Stimulated activated memory B cell treated with anti-CD40 and anti-IgM and Interleukin-4, amounts not matched to agents 10 μg/mL and 1 μg/mL and 100 μg/mL, for 72 hours (primary cell): ENCODE data around the gene ATG16L1.

Source experiments
- ATAC-seq: fragments of 150-1000 bp; cut with Tn5 transposase; 2 replicates; pipeline ENCODE4 v1.10.0; 2021
- H3K27ac Mint-ChIP-seq: one replicate; pipeline ENCODE4 v1.8.0; 2022; ENCODE audit warnings: mild to moderate bottlenecking, mixed read lengths
- H3K27me3 Mint-ChIP-seq: one replicate; pipeline ENCODE4 v1.8.0; 2022; ENCODE audit warnings: mixed read lengths
- H3K36me3 Mint-ChIP-seq: one replicate; pipeline ENCODE4 v1.8.0; 2022; ENCODE audit warnings: mixed read lengths
- H3K4me1 Mint-ChIP-seq: one replicate; pipeline ENCODE4 v1.8.0; 2022; ENCODE audit warnings: mixed read lengths
- H3K4me3 Mint-ChIP-seq: one replicate; pipeline ENCODE4 v1.8.0; 2022; ENCODE audit warnings: mild to moderate bottlenecking, moderate library complexity, mixed read lengths
- H3K9me3 Mint-ChIP-seq: one replicate; pipeline ENCODE4 v1.8.0; 2022; ENCODE audit warnings: mixed read lengths

ATG16L1 gene

DNA sequence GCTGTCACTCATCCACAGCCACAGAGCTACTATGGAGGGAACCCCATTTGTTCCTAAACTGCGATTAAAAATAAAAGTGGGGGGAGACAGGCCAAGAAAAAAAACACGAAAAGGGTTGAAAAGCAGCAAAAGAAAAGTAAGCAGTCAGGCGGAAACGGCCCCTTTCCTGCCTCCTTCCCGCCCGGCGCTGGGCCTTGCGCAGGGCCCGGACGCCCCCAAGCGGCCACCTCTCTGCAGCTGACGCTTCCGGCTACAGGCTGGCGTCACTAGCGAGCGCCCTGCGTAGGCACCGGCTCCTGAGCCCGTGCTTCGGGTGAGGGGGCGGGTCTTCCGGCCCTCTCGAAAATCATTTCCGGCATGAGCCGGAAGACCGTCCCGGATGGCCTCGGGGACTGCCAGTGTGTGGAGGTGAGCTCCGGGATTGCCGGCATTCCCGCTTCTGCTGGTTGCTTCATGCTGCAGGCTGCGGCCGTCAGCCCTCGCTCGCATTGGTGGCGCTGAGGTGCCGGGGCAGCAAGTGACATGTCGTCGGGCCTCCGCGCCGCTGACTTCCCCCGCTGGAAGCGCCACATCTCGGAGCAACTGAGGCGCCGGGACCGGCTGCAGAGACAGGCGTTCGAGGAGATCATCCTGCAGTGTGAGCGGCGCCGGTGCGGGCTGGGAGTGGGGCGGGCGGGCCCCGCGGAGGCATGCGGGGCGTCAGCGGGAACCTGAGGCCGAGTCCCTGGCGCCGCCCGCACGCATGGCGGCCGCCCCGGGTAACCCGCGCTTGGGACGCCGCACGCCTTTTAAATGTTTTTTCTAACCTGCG, at the start of gene ATG16L1:
Gene ATG16L1, plus strand, starts transcription at position 368 of the 811 bp plus-strand sequence. Its CDS starts 155 bp downstream, at position 523.
- peak within 1 kb of the TSS; percentile 89 for H3K27ac Mint-ChIP-seq
- H3K9me3 Mint-ChIP-seq = no peaks in the 10 kb centered on the region
- peak within 1 kb of the TSS; percentile 91 for H3K4me3 Mint-ChIP-seq
- H3K36me3 Mint-ChIP-seq = peaks cover 5% of the 10 kb centered on the region
- peaks cover 41% of the 10 kb centered on the region for H3K4me1 Mint-ChIP-seq
- H3K27me3 Mint-ChIP-seq = no peaks in the 10 kb centered on the region
- ATAC-seq = peak; percentile 100

DNA sequence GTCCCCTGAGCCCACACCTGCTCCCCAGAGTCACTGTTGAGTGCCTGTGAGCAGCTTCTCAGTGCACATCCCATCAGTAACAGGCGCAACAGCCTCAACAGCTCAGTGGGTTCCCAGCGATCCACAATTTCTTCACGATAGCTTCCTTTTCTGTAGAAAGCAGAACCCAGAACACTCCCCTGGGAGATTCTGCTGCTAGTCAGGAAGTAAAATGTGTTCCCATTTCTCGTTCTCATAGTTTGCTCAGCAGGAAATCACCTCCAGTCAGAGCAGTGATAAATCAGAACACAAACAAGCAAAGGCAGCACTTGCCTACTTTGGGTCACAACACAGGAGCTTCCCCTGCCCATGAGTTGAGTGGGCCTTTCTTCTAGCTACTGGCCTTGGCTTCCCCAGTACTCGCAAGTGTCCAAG, 48.9 kb upstream of the ATG16L1 start:
- Mint-ChIP-seq H3K27me3 (no peaks in the 10 kb centered on the region), H3K4me1 (peaks cover 56% of the 10 kb centered on the region), H3K36me3 (peaks cover 68% of the 10 kb centered on the region), H3K9me3 (peaks cover 2% of the 10 kb centered on the region), H3K27ac (peak overlapping the region; percentile 80), H3K4me3 (peak overlapping the region; percentile 27)
- ATAC-seq = peak; percentile 74

DNA sequence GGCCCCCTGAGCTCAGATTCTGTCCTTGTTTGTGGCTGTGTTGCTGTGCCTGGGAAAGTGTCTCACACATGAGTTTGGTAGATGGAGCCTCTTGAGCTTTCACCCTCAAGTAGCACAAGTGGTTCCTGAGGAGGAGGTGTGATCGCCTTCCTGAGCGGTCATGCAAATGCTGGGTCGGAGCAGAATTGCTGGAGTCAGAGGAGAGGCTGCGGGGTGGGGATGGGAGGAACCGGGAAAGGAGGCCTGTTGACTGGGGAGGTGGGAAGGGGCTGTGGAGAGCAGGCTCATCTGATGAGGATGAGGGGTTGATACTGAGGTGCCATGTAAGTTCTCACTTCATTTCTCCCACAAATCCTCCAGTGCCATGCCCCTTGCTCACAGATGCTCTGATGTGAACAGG, 48.4 kb upstream of the ATG16L1 start:
- Mint-ChIP-seq H3K4me3 (peak overlapping the region; percentile 27), H3K4me1 (peaks cover 56% of the 10 kb centered on the region), H3K36me3 (peaks cover 68% of the 10 kb centered on the region), H3K27ac (peak overlapping the region; percentile 80), H3K9me3 (peaks cover 2% of the 10 kb centered on the region), H3K27me3 (no peaks in the 10 kb centered on the region)
- no peak for ATAC-seq

DNA sequence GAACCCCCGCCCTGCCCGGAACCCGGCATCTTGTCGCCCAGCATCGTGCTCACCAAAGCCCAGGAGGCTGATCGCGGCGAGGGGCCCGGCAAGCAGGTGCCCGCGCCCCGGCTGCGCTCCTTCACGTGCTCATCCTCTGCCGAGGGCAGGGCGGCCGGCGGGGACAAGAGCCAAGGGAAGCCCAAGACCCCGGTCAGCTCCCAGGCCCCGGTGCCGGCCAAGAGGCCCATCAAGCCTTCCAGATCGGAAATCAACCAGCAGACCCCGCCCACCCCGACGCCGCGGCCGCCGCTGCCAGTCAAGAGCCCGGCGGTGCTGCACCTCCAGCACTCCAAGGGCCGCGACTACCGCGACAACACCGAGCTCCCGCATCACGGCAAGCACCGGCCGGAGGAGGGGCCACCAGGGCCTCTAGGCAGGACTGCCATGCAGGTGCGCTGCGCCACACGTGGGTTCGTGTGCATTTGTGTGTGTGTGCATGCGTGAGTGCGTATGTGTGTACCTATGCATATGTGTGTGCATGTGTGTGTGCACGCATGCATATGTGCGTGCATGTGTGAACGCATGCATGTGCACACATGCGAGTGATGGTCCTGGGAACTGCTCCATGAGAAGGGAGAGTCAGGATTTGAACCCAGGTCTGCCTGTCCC, 47.1 kb upstream of the ATG16L1 start:
- Mint-ChIP-seq H3K27ac (no peak overlapping the region), H3K4me1 (peaks cover 63% of the 10 kb centered on the region), H3K9me3 (peaks cover 2% of the 10 kb centered on the region), H3K27me3 (no peaks in the 10 kb centered on the region), H3K4me3 (no peak overlapping the region), H3K36me3 (peaks cover 73% of the 10 kb centered on the region)
- no peak for ATAC-seq

DNA sequence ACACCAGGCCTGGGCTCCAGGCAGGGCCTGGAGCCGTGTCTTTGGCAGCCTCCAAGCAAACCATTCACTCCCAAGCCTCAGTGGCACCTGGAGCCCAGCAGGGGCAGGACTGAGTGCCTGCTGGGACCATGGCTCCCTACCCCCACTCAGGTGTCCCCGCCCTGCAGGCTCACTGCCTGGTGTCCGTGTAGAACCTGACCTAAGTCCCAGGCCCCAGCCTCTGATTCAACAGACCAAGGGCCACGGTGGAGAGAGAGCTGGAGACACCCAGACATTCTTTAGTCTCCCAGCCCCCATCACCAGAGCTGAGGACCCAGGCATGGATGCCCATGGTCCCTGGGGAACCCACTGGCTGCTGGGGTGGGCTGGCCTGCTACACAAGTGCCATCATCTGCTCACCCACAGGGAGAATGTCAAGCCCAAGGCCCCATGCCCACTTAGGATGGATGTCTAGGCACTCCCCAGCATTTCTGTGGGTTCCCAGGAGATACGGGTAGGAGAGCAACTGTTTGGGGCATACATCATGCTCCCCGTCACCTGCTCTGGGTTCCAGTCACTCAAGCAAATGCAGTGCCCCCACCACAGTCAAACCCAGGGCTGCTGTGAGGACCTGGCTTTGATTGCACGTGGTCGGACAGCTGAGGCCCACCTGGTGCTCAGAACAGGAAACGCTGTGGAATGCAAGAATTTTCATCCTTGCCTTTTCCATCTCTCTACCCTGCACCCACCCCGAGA, 42.9 kb upstream of the ATG16L1 start:
- no peaks in the 10 kb centered on the region for H3K9me3 Mint-ChIP-seq
- H3K36me3 Mint-ChIP-seq = peaks cover 52% of the 10 kb centered on the region
- ATAC-seq = no peak
- H3K4me1 Mint-ChIP-seq = peaks cover 29% of the 10 kb centered on the region
- no peak overlapping the region for H3K4me3 Mint-ChIP-seq
- H3K27ac Mint-ChIP-seq = peak overlapping the region; percentile 8
- H3K27me3 Mint-ChIP-seq = no peaks in the 10 kb centered on the region

DNA sequence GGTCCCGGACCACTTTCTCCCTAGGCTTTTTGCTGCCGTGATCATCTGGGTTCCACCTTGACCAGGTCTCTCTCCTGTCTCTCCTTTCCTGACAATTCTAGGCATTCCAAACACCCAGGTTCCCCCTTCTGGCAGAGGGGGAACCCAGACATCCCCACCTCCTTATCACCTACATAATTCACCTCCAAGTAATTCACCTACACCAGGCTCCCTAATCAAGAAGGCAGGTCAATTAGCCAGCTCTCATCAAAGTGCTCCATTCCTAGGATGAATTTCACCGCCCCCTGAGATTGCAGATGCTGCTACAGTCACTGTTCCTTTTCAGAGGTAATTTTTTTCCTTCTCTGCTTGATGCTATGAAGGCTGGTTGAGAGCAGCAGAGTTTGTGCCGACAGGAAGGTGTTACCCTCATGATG, 42.3 kb upstream of the ATG16L1 start:
- H3K27me3 Mint-ChIP-seq = no peaks in the 10 kb centered on the region
- peak overlapping the region; percentile 8 for H3K27ac Mint-ChIP-seq
- H3K36me3 Mint-ChIP-seq = peaks cover 46% of the 10 kb centered on the region

DNA sequence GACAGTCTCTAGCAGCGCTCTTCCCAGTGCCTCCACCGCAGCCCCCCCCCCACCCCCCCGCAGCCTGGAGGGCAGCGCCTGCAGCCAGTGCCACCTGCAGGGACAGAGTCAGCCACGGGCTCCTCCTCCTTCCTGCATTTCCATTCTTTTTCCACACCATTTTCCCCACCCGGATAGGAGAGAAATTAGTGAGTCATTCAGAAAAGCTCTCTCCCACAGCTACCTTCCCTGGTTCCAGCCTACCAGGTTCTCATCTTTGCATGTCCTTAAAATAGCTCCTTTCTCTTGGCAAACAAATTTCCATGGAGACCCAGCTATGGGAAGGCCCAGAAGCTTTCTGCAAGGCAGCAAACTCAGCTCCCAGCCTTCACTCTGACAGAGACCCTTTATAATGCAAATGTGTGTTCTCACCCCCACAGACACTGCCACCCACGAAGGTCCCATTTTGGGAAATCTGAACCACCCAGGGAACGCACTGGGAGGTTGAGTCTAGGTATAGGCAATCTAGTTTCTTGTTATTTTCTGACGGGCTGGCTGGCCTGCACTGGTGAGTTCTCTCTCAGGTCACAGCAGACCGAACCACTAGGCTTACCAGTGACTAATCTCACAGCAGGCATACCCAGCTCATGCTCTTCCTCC, 41.8 kb upstream of the ATG16L1 start:
- Mint-ChIP-seq H3K27ac (peak overlapping the region; percentile 8), H3K4me1 (peaks cover 29% of the 10 kb centered on the region), H3K27me3 (no peaks in the 10 kb centered on the region), H3K4me3 (no peak overlapping the region), H3K9me3 (no peaks in the 10 kb centered on the region), H3K36me3 (peaks cover 41% of the 10 kb centered on the region)
- peak; percentile 35 for ATAC-seq

More for the DNA sequence above, 42.3 kb upstream of the ATG16L1 start:
- Mint-ChIP-seq H3K4me3 (no peak overlapping the region), H3K9me3 (no peaks in the 10 kb centered on the region), H3K4me1 (peaks cover 29% of the 10 kb centered on the region)
- no peak for ATAC-seq

DNA sequence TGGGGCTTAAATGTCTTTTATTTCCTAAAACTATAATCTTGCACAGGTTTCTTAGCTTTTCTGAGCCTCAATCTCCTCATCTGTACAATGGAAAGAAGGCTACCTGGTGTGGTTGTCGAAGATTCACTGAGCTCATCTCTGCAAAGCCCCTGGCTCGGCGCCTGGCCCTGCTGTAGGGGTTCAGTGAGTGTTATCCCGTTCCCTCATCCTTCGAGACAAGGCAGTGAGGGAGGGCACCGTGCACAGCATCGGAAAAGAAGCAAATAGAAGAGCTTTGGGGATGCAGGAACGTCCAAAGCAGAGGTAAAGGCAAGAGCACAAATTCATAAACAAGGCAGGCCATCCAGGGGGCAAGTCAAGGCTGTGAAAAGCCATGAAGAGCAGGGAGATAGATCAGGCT, 41.2 kb upstream of the ATG16L1 start:
- Mint-ChIP-seq H3K27me3 (no peaks in the 10 kb centered on the region), H3K9me3 (no peaks in the 10 kb centered on the region), H3K36me3 (peaks cover 38% of the 10 kb centered on the region), H3K4me1 (peaks cover 29% of the 10 kb centered on the region), H3K4me3 (peak overlapping the region; percentile 24), H3K27ac (peak overlapping the region; percentile 8)
- ATAC-seq = no peak

DNA sequence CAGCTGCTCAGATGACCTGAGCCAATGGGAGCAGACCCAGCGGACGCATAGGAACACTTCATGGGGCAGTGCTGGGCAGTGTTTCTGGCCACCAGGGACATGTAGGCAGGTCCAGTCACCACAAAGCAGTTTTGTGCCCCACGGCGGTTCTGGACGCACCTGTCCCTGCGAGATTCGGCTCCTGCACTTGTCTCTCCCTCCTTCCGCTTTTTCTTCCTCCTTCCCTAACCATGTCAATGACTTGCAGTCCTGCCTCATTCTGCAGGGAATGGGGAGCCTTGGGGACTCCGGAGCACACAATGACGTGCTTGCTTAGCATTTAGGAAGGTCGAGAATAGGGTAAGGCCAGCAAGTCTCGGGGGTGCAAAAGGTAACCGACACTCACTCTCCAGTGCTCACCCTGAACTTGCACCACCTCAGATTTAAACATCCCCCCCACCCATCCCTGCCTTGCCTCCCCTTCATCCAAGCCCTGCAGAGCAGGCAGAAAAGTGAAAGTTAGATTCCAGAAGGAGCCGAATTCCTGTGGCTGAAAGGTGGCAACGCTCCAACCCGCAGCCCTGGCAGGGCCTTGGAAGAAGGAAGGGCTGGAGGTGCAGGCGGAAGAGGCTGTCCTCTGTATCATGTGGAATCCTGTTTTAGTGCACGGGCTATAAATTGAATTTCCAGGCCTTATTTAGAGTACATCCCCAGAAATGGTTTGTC, 40.5 kb upstream of the ATG16L1 start:
- Mint-ChIP-seq H3K4me1 (peaks cover 29% of the 10 kb centered on the region), H3K4me3 (no peak overlapping the region), H3K36me3 (peaks cover 38% of the 10 kb centered on the region), H3K9me3 (no peaks in the 10 kb centered on the region), H3K27me3 (no peaks in the 10 kb centered on the region), H3K27ac (peak overlapping the region; percentile 8)
- no peak for ATAC-seq

DNA sequence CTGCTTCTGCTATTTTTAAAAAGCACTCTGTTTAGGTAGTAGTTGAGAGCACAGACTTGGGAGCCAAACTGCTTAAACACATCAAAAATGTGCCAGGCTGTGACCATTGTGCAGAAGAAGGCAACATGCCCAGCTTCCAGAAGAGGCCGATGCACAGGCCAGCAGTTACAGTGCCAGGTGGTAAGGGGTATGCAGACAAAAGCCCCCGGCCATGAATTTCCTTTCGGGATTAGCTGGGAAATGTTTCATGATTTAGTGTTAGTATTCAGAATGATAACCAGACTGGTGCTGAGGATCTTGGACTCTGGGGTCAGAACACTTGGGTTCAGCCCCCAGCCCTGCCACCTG, 40.0 kb upstream of the ATG16L1 start:
- Mint-ChIP-seq H3K4me3 (no peak overlapping the region), H3K4me1 (peaks cover 29% of the 10 kb centered on the region), H3K27ac (no peak overlapping the region), H3K36me3 (peaks cover 38% of the 10 kb centered on the region), H3K9me3 (no peaks in the 10 kb centered on the region), H3K27me3 (no peaks in the 10 kb centered on the region)
- ATAC-seq = no peak

DNA sequence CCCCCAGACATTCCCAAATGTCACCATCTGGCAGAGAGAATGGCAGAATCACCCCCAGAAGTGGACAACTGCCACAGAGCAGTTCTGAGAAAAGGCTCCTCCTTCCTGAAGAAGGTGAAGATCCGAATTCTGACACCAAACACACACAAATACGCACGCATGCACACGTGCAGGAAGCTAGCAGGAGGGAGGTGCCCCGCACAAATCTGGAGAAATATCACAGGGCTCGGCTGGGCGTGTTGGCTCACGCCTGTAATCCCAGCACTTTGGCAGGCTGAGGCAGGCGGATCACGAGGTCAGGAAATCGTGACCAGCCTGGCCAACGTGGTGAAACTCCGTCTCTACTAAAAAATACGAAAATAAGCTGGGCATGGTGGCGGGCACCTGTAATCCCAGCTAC, 38.5 kb upstream of the ATG16L1 start:
- Mint-ChIP-seq H3K4me3 (no peak overlapping the region), H3K9me3 (no peaks in the 10 kb centered on the region), H3K27me3 (no peaks in the 10 kb centered on the region), H3K36me3 (peaks cover 27% of the 10 kb centered on the region), H3K27ac (no peak overlapping the region), H3K4me1 (peaks cover 17% of the 10 kb centered on the region)
- no peak for ATAC-seq

DNA sequence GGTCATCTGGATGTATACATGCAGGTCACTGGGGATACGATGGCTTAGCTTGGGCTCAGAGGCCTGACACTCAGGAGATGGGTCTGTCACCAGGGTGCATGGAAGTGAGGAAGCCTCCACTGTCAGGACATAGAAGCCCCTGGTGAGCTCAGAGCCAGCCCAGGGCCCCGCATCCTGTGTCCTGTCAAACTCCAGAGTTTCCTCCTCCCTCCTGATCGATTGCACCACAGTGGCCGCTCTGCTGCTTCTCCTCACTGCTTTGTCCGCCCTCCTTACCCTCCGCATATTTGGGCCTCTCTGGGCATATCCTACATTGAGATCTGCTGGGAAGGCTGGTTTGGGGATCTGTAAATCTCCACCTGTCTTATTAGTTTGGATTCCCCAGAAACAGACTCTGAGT, 37.5 kb upstream of the ATG16L1 start:
- no peak for ATAC-seq
- Mint-ChIP-seq H3K9me3 (no peaks in the 10 kb centered on the region), H3K4me1 (peaks cover 10% of the 10 kb centered on the region), H3K36me3 (peaks cover 21% of the 10 kb centered on the region), H3K27ac (no peak overlapping the region), H3K27me3 (no peaks in the 10 kb centered on the region), H3K4me3 (no peak overlapping the region)

DNA sequence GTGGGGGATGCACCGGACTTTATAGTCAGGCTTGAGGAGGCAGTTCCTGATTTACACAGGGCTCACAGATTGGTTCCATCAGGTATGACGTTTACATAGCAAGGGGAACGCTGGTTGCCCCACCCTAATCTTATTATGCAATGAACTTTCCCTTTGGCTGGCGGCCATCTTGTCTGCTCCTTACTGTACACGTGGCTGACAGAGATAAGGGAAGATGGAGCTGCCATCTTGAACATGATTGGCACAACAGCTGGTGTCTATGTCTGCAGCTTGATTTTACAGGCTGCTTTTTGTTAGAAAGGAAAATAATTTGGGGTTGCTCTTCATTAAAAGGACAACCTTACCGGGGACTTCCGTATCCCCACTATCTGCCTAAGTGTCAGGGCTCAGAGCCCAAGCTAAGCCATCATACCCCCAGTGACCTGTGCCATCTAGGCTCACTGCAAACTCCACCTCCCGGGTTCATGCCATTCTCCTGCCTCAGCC, 33.5 kb upstream of the ATG16L1 start:
- no peaks in the 10 kb centered on the region for H3K36me3 Mint-ChIP-seq
- H3K4me3 Mint-ChIP-seq = no peak overlapping the region
- no peaks in the 10 kb centered on the region for H3K9me3 Mint-ChIP-seq
- no peak overlapping the region for H3K27ac Mint-ChIP-seq
- ATAC-seq = no peak
- H3K27me3 Mint-ChIP-seq = no peaks in the 10 kb centered on the region
- H3K4me1 Mint-ChIP-seq = peaks cover 5% of the 10 kb centered on the region

DNA sequence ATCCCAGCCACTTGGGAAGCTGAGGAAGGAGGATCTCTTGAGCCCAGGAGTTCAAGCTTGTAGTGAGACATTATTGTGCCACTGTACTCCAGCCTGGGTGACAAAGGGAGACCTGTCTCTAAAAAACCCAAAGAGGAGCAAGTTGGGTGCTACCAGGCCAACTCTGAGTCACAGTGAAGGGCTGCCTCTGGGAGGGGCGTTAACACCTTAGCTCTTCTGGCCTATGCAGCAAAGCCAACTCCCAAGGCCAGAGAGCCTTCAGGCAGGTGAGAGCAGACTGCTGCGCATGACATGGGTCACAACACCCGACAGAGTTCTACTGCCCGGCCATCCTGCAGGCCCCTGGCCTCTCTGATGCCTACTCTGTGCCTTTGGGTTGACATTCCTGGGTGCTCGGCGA, 32.6 kb upstream of the ATG16L1 start:
- no peak for ATAC-seq
- H3K9me3 Mint-ChIP-seq = no peaks in the 10 kb centered on the region
- no peaks in the 10 kb centered on the region for H3K27me3 Mint-ChIP-seq
- no peak overlapping the region for H3K4me3 Mint-ChIP-seq
- H3K27ac Mint-ChIP-seq = no peak overlapping the region
- no peaks in the 10 kb centered on the region for H3K36me3 Mint-ChIP-seq
- peaks cover 14% of the 10 kb centered on the region for H3K4me1 Mint-ChIP-seq
